GM04504 (cell line): Measurements from ENCODE around the gene OR13C9.
"Not testable (repeated sequence)": the region's sequence is repeated elsewhere in the genome, so short reads cannot be mapped to it uniquely, and the experiment has no call there.

Experiments
- DNase-seq: peaks from one replicate; pipeline ENCODE4 v3.0.0-alpha.2; 2012; ENCODE audit warnings: low read depth

The OR13C9 gene, protein sequence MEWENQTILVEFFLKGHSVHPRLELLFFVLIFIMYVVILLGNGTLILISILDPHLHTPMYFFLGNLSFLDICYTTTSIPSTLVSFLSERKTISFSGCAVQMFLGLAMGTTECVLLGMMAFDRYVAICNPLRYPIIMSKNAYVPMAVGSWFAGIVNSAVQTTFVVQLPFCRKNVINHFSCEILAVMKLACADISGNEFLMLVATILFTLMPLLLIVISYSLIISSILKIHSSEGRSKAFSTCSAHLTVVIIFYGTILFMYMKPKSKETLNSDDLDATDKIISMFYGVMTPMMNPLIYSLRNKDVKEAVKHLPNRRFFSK

DNA sequence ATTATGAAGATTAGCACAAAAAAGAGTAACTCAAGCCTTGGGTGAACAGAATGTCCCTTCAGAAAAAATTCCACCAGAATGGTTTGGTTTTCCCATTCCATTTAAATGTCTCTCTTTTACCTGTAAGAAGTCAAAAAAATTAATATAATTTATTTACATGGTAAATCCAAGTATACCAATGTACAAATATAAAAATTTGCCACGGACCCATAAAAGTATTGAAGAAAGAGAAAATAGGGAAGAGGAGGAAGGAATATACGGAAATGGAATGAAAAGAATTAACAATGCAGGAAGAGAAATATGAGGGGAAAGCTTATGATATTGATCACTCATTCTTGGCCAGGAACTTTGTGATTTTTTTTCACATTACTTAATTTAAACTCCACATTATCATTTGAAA is at the start of gene OR13C9:
Gene OR13C9, minus strand, starts transcription at position 101 of the 400 bp plus-strand sequence. Its CDS starts 0 bp downstream, at position 101.
- no peak for DNase-seq

DNA sequence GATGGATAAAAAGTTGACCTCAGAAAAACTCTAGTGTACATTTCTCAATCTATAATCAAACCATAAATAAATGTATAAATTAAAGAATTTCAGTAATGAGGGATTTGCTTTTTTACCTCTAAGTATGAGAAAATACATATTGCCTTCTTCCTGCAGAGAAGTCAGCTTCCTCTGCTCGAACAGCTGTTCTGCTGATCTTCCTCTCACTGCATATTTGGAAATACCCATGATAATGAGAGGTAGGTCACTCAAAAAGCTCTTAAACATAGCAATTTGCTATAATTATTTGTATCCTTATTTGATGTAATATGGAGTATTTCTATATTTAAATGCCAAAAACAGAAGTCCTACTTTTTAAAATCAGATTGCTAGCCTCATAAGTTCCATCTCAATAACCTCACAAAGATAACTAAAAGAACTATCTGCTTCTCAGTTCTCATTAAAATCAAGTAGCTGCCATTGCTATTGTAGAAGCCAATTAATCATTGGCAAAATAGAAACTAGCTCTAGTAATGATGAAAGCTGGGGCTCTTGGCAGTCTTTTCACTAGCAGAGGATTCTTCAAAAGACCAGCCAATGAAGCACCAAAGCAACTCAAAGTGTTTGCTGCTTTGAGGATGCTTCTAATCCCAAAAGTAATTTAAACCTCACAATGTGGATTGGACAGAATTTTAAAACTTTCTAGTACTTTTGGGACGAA is 40.6 kb upstream of the OR13C9 start:
- no peak for DNase-seq

DNA sequence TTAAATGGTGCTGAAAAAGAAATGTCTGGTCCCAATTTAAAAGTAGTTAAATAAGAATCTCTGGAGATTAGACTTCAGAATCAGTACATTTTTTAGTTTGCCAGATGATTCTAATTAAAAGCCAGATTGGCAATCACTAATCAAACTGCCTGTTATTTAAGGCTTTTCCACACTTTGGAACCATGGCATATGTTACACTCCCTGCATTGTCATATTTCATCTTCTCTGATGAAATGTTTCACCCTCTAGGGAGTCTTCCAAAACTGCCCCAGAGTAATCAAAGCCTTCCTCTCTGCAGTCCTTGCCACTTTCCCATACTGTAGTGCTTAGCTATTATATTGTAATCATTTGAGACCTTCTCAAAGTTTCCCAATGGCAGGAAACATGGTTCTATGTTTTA is 17.5 kb upstream of the OR13C9 start:
- DNase-seq, result no peak

DNA sequence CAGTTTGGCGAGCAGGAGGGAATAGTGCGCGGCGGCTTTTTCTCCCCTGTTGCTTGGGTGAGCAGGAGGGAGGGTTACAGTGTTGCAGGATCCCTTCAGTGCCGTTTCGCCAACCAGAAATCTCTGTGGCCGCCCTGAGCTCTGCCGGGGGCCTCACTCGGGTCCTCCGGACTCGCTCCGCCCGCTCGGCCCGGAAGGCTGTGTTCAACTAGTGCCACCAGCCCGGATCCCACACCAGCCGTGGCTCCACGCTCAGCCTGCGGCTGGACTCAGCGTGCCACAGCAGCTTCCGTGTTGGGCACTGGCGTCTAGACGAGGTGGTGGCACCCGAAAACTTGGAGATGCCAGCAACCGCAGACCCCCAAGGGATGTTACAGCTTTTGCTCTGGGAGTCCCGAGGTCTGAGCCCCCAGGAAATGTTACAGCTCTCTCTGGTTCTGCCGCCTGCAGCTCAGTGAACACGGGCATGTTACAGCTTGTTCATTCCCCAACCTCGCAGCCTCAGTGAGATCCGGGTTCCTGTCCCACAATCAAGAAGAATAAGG is 16.0 kb upstream of the OR13C9 start:
- DNase-seq, result no peak

DNA sequence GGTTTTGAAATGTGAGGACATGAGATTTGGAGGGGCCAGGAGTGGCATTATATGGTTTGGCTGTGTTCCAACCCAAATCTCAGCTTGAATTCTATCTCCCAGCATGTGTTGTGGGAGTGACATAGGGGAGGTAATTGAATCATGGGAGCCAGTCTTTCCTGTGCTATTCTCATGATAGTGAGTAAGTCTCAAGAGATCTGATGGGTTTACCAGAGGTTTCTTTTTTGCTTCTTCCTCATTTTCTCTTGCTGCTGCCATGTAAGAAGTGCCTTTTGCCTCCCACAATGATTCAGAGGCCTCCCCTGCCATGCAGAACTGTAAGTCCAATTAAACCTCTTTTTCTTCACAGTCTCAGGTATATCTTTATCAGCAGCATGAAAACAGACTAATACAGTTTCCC is 8.0 kb upstream of the OR13C9 start:
- DNase-seq, result not testable (repeated sequence)

DNA sequence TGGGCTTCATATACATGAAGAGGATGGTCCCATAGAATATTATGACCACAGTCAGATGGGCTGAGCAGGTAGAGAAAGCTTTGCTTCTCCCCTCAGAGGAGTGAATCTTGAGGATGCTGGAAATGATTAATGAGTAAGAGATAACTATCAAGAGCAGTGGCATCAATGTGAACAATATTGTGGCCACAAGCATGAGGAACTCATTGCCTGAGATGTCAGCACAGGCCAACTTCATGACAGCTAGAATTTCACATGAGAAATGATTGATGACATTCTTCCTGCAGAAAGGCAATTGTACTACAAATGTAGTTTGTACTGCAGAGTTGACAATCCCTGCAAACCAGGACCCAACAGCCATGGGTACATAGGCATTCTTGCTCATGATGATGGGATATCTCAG is 586 bp downstream of the OR13C9 start:
- DNase-seq, result no peak

DNA sequence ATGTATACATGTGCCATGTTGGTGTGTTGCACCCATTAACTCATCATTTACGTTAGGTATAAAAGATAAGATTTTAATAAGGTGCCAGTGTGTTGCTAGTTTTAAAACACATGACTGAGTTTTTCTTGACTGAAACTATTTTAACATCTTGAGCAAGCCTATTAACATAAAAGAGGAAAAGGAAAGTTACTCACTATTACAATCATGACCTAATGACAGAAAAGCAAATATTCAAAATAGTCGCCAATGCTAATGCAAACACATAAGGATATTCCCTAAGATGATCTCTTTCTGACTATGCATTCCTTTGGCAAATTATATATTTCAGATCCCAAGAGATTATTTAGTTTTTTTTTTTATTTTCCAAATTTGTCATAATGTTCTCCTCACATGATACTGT is 6.8 kb downstream of the OR13C9 start:
- no peak for DNase-seq

DNA sequence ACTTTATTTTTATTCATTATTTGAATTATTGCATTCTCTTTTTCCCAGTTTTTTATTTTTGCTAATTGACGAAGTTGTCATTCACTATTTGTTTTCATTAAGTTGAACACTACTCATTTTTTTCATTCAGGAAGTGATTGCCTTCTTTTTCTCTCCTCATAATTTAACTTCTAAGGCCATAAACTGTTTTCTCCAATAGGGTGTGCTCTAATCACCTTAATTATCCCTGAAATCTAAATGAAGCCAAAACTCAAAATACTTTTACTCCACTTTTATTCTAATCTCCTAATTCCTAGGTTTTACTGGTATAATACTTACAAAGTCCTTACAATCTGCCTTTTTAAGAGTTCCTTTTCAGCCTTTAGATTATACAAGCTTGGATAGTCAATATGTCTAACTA is 9.7 kb downstream of the OR13C9 start:
- no peak for DNase-seq

DNA sequence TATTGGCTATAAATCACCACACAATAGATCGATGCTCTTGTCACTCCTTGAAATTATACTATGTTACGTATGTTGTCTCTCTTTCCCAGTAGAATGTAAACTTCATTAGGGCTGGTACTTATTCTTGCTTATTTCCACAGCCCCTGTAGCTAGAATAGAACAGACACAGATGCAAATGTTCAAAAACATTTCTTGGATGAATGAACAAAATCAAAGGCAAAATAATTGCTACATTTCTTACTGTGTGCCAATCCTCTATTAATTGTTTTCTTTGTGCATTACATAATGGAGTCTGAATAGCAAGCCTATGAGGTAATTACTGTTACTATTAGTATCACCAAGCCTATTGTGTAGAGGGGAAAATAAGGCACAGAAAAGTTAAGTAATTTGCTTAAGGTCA is 11.9 kb downstream of the OR13C9 start:
- DNase-seq, result no peak

DNA sequence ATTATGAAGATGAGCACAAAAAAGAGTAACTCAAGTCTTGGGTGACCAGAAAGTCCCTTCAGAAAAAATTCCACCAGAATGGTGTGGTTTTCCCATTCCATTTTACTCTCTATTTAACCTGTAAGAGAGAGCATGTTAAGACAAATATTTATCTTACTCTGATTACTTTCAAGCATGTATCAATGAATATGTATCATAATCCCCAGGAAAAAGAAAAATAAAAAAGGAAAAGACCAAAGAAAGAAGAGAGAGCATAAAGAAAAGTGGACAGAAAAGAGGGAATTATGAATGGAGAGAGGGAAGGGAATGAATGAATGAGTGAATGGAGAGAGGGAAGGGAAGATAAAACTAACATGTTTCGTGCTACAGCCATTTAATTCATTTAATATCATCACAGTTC is 12.5 kb downstream of the OR13C9 start, which contains the start of gene OR13C2:
Gene OR13C2, minus strand, starts transcription at position 101 of the 400 bp plus-strand sequence. Its CDS starts 0 bp downstream, at position 101.
- not testable (repeated sequence) for DNase-seq

DNA sequence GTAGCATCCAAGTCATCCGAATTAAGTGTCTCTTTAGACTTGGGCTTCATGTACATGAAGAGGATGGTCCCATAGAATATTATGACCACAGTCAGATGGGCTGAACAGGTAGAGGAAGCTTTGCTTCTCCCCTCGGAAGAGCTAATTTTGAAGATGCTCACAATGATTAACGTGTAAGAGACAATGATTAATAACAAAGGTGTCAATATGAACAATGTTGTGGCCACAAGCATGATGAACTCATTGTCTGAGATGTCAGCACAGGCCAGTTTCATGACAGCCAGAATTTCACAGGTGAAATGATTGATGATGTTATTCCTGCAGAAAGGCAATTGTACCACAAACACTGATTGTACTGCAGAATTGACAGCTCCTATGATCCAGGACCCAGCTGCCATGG is 13.2 kb downstream of the OR13C9 start:
- DNase-seq, result no peak

DNA sequence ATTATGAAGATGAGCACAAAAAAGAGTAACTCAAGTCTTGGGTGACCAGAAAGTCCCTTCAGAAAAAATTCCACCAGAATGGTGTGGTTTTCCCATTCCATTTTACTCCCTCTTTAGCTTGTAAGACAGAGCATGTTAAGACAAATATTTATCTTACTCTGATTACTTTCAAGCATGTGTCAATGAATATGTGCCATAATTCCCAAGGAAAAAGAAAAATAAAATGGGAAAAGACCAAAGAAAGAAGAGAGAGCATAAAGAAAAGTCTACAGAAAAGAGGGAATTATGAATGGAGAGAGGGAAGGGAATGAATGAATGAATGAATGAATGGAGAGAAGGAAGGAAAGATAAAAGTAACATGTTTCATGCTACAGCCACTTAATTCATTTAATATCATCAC is 18.7 kb downstream of the OR13C9 start, which contains the start of gene OR13C5:
Gene OR13C5, minus strand, starts transcription at position 101 of the 400 bp plus-strand sequence. Its CDS starts 0 bp downstream, at position 101.
- not testable (repeated sequence) for DNase-seq

DNA sequence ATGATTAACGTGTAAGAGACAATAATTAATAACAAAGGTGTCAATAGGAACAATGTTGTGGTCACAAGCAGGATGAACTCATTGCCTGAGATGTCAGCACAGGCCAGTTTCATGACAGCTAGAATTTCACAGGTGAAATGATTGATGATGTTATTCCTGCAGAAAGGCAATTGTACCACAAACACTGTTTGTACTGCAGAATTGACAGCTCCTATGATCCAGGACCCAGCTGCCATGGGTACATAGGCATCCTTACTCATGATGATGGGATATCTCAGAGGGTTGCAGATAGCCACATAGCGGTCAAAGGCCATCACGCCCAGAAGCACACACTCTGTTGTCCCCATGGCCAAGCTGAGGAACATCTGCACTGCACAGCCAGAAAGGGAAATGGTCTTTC is 19.3 kb downstream of the OR13C9 start:
- not testable (repeated sequence) for DNase-seq

DNA sequence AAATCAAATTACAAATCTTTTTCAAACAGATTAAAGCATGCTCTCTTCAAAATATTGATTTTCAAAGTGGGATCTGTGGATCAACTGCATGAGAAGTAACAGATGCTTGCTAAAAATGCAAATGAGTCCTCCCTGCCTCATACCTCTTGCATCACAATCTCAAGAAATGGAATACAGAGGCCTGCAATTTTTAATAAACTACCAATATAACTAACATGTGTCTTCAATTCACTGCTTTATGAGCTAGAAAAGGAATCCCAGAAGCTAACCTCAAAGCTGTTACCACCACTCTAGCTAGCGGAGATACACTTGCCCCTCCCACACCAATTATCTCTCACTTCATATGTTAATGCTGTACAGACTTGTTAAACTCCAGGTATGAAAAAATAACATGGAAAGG is 28.4 kb downstream of the OR13C9 start:
- no peak for DNase-seq

DNA sequence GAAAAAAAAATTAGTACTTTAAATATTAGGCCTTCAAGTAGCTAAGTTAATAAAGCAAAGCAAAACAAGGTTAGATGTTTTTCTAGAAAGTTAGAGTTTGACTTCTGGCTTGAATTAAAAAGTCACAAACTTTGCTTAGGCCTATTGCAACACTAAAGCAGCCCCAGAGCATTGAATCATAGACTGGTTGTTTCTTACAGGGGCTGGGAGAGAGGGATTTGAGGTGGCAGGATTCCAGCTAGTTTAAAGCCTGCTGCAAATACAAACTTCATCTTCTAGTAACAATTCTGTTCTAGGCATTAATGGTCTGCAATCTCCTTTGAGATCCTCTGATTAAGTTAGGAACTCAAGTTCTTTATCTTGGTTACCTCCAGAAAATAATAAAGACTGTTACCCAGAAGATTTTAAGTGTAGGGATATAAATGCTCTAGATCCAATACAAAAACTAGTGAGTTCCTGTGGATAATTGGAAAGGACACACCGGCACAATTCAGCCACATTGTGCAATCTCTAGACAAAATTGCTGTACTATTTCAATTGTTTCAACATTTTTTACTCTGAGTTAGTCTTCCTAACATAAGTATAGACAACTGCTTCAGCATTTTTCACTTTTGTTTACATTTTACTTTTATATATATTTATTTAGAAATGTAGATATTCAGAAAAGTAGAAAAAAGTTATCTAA is 31.4 kb downstream of the OR13C9 start:
- peak; percentile 26 for DNase-seq

DNA sequence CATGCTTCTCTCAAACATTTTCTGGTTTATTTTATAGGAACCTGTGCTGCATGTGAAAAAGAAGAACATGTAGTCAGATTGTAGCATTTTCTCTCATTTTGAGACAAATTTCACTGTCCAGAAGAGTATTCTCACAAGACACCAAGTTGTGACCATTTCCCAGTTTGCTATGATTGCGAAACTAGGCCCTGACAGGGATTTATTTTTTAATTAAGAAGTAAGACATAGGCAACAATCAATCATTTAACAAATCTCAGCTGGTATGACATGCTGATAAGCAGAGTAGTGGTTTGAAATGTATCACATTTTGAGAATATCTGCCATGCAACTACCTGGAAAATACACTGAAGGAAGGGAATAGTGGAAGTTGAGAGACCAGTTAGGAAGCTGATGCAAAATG is 37.4 kb downstream of the OR13C9 start:
- no peak for DNase-seq

DNA sequence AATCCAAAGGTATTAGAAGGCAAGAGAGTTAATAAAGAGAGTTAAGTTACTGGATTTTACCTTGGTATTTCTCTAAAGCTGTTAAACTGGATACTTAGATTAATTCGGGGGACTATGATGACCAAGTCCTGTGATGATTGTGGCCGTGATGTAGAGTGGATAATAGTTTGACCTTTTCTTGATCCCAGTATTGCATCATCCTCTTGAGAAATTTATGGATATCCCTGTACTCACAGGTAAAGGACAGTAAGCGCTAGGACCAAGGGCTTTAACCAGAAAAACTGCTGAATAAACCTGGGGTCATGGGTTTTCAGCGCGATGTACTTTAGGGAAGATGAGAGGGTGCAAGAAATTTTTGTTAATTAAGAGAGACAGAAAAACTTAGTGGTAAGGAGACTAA is 40.7 kb downstream of the OR13C9 start:
- DNase-seq, result no peak

DNA sequence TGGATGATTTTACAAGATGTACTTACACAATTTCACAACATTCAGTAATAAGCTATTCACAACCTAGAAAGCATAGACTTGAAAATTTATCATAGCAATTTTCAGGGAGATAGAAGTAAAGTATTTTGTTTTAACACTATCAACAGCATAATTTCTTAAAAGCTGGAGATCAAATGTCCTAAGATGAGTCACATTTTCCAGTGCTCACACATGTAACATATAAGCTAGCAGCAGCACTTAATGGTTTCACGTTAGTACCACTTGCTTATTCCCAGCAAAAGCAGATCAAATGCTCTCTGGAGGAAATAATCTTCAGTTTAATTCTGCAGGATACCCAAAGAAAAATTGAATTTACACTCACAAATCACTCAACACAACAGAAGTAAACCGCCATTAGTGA is 42.5 kb downstream of the OR13C9 start:
- DNase-seq, result no peak

DNA sequence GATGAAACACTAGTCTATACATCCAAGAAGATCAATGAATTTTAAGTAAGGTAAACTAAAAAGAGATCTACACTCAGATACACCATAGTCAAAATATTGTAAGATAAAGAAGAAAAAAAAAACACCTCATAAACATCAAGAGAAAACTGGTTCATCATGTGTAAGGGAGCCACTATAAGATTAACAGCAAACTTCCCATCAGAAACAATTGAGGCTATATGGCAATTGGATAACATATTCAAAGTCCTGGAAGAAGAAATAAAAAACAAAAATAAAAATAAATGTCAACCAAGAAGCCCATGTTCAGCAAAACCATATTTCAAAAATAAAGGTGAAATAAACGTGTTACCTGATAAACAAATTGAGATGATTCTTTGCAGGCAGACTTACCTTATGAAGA is 45.4 kb downstream of the OR13C9 start:
- DNase-seq, result no peak

DNA sequence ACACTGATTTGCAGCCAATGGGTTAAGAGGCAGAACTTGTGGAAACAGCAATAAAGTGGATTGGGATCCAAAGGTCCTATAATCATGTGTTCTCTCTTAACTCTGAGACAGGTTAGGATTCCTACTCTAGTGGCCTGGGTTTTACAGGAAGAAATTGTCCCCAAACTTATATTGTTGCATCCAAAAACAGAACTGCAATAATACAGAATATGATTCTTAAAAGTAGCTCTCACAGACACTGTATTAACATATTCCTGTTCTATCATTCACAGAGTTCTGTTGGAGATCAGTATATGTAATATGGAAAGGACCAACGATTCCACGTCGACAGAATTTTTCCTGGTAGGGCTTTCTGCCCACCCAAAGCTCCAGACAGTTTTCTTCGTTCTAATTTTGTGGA is 49.1 kb downstream of the OR13C9 start, which contains the start of gene OR13C8:
Gene OR13C8, plus strand, starts transcription at position 301 of the 400 bp plus-strand sequence. Its CDS starts 0 bp downstream, at position 301.
- no peak for DNase-seq
